Middle frontal gyrus (tissue), 1 donor: ENCODE results near the gene C16orf90.

Experiments
- DNase-seq: peaks from one replicate; pipeline ENCODE4 v3.0.0-alpha.2; 2015; ENCODE audit warnings: low spot score; ENCODE audit errors: extremely low spot score

Gene C16orf90

GRCh38 chr16:3495176-3495575, at the start of gene C16orf90:
TSS of gene C16orf90 (minus strand) at chr16:3495489. CDS start at chr16:3495421, 68 bp downstream.
- DNase-seq, result no peak

GRCh38 chr16:3542601-3543373, 47.5 kb upstream of the C16orf90 start:
- no peak for DNase-seq

GRCh38 chr16:3541527-3542155, 46.4 kb upstream of the C16orf90 start:
- DNase-seq, result no peak

GRCh38 chr16:3538222-3538621, 42.9 kb upstream of the C16orf90 start:
- DNase-seq, result no peak

- DNase-seq, result no peak
Measured at GRCh38 chr16:3536851-3537250, 41.6 kb upstream of the C16orf90 start.

- no peak for DNase-seq
Measured at GRCh38 chr16:3536271-3536731, 41.0 kb upstream of the C16orf90 start.

- no peak for DNase-seq
Measured at GRCh38 chr16:3534126-3534525, 38.8 kb upstream of the C16orf90 start.

- DNase-seq, result no peak
Measured at GRCh38 chr16:3532741-3533140, 37.5 kb upstream of the C16orf90 start.

- DNase-seq, result no peak
Measured at GRCh38 chr16:3530371-3530914, 35.2 kb upstream of the C16orf90 start.

- DNase-seq, result no peak
Measured at GRCh38 chr16:3529175-3529574, 33.9 kb upstream of the C16orf90 start.

GRCh38 chr16:3528406-3528805, 33.1 kb upstream of the C16orf90 start:
- DNase-seq, result no peak

GRCh38 chr16:3527216-3527829, 32.0 kb upstream of the C16orf90 start:
- DNase-seq, result peak; percentile 36

GRCh38 chr16:3525951-3526350, 30.7 kb upstream of the C16orf90 start:
- DNase-seq, result no peak

GRCh38 chr16:3523281-3523680, 28.0 kb upstream of the C16orf90 start:
- DNase-seq, result no peak

GRCh38 chr16:3520841-3521240, 25.6 kb upstream of the C16orf90 start:
- DNase-seq, result no peak

- DNase-seq, result no peak
Measured at GRCh38 chr16:3520413-3520812, 25.1 kb upstream of the C16orf90 start.

- DNase-seq, result no peak
Measured at GRCh38 chr16:3519581-3519980, 24.3 kb upstream of the C16orf90 start.

- DNase-seq, result no peak
Measured at GRCh38 chr16:3518986-3519348, 23.7 kb upstream of the C16orf90 start.

- DNase-seq, result no peak
Measured at GRCh38 chr16:3518292-3518985, 23.1 kb upstream of the C16orf90 start.

- no peak for DNase-seq
Measured at GRCh38 chr16:3515897-3516296, 20.6 kb upstream of the C16orf90 start.

- no peak for DNase-seq
Measured at GRCh38 chr16:3514621-3515020, 19.3 kb upstream of the C16orf90 start.
